ENCODE measurements around the gene KPNA1. TPM values are rescaled to one million over a fixed set of nuclear protein-coding genes. Genes with fewer than 3 reads are reported as not detected.

KPNA1 gene
- total RNA-seq, 4 donors from 2014 or later: 8.6 to 108 (median 30.2) TPM

- peaks cover 12 to 30% (median 16%) of the 10 kb centered on the region in 4 donors for H3K4me1 ChIP-seq
- WGBS, 2 donors (ENCODE audit: low coverage in 1 of 2): 79 to 80% methylated on average over 2 of the region's 2 CpGs
- no peaks in the 10 kb centered on the region for H3K27me3 ChIP-seq
- no peak overlapping the region for H3K27ac ChIP-seq
- TF ChIP-seq CTCF (IDR thresholded peaks at IDR 0.05): no peak
- TF ChIP-seq POLR2A (IDR thresholded peaks at IDR 0.05): no peak
- TF ChIP-seq POLR2AphosphoS5 (IDR thresholded peaks at IDR 0.05): no peak
- TF ChIP-seq EP300 (IDR thresholded peaks at IDR 0.05; ENCODE audit: low read depth): no peak
- intact Hi-C loops (cut with DNase I; ENCODE audit: low total_unique reads): no loop called here
- no peak overlapping the region for H3K4me3 ChIP-seq
- H3K36me3 ChIP-seq: no peaks in the 10 kb centered on the region
- no peak for DNase-seq
- H3K9me3 ChIP-seq: no peaks in the 10 kb centered on the region
- in situ Hi-C loops (cut with MboI; ENCODE audit: low pct_ligation_motif_present in 1 of 4, low pct_unique_long_range_greater_than_20kb in 1 of 4, low sequenced_read_pairs in 3 of 4): no loop called here
These were observed 6.4 kb downstream of the KPNA1 start for GRCh38 chr3:122508135-122508914.

- intact Hi-C loops (cut with DNase I; ENCODE audit: low total_unique reads): no loop called here
- Histone ChIP-seq H3K27ac (no peak overlapping the region), H3K4me3 (no peak overlapping the region), H3K27me3 (no peaks in the 10 kb centered on the region), H3K9me3 (no peaks in the 10 kb centered on the region), H3K4me1 (peaks cover 2 to 28% (median 6%) of the 10 kb centered on the region in 4 donors), H3K36me3 (no peaks in the 10 kb centered on the region)
- in situ Hi-C loops (cut with MboI; ENCODE audit: low pct_ligation_motif_present in 1 of 4, low pct_unique_long_range_greater_than_20kb in 1 of 4, low sequenced_read_pairs in 3 of 4): no loop called here
- DNase-seq: no peak
- WGBS, 2 donors (ENCODE audit: low coverage in 1 of 2): 94 to 100% methylated on average over 1 of the region's 1 CpG
- TF ChIP-seq POLR2AphosphoS5 (IDR thresholded peaks at IDR 0.05) (no peak), CTCF (IDR thresholded peaks at IDR 0.05) (no peak), EP300 (IDR thresholded peaks at IDR 0.05; ENCODE audit: low read depth) (no peak), POLR2A (IDR thresholded peaks at IDR 0.05) (no peak)
These were observed 8.3 kb downstream of the KPNA1 start for GRCh38 chr3:122506450-122506849.

GRCh38 chr3:122505676-122506075 is 9.1 kb downstream of the KPNA1 start:
- Histone ChIP-seq H3K27ac (no peak overlapping the region), H3K4me1 (peaks cover 0 to 28% (median 2%) of the 10 kb centered on the region in 4 donors), H3K36me3 (no peaks in the 10 kb centered on the region), H3K4me3 (no peak overlapping the region), H3K9me3 (no peaks in the 10 kb centered on the region), H3K27me3 (no peaks in the 10 kb centered on the region)
- 77 to 79% methylated on average over 2 of the region's 2 CpGs for WGBS, 2 donors (ENCODE audit: low coverage in 1 of 2)
- TF ChIP-seq CTCF (IDR thresholded peaks at IDR 0.05) (no peak), POLR2A (IDR thresholded peaks at IDR 0.05) (no peak), POLR2AphosphoS5 (IDR thresholded peaks at IDR 0.05) (no peak), EP300 (IDR thresholded peaks at IDR 0.05; ENCODE audit: low read depth) (no peak)
- intact Hi-C loops (cut with DNase I; ENCODE audit: low total_unique reads) (no loop called here), in situ Hi-C loops (cut with MboI; ENCODE audit: low pct_ligation_motif_present in 1 of 4, low pct_unique_long_range_greater_than_20kb in 1 of 4, low sequenced_read_pairs in 3 of 4) (no loop called here)
- no peak for DNase-seq

- H3K36me3 ChIP-seq: no peaks in the 10 kb centered on the region
- no peak overlapping the region for H3K4me3 ChIP-seq
- H3K27ac ChIP-seq: no peak overlapping the region
- no peaks in the 10 kb centered on the region for H3K27me3 ChIP-seq
- no peak for TF ChIP-seq POLR2AphosphoS5 (IDR thresholded peaks at IDR 0.05)
- TF ChIP-seq CTCF (IDR thresholded peaks at IDR 0.05): no peak
- TF ChIP-seq POLR2A (IDR thresholded peaks at IDR 0.05): no peak
- TF ChIP-seq EP300 (IDR thresholded peaks at IDR 0.05; ENCODE audit: low read depth): no peak
- H3K4me1 ChIP-seq: peaks cover 0 to 22% (median 2%) of the 10 kb centered on the region in 4 donors
- no peak for DNase-seq
- no peaks in the 10 kb centered on the region for H3K9me3 ChIP-seq
- in situ Hi-C loops (cut with MboI; ENCODE audit: low pct_ligation_motif_present in 1 of 4, low pct_unique_long_range_greater_than_20kb in 1 of 4, low sequenced_read_pairs in 3 of 4) (no loop called here), intact Hi-C loops (cut with DNase I; ENCODE audit: low total_unique reads) (no loop called here)
- WGBS, 2 donors (ENCODE audit: low coverage in 1 of 2): 72 to 100% methylated on average over 2 of the region's 2 CpGs
These were observed 11.8 kb downstream of the KPNA1 start for GRCh38 chr3:122502941-122503340.

All from transverse colon (tissue), 4 donors.